Stimulated activated CD8-positive, alpha-beta memory T cell treated with anti-CD3 and anti-CD28 coated beads, Interleukin-2, amount 100 ng/mL, for 1 hour (primary cell): ENCODE data around the gene CDH16.
A peak's percentile ranks its signal among the peaks of the same experiment; 100 is the strongest.
"Not testable (repeated sequence)": the region's sequence is repeated elsewhere in the genome, so short reads cannot be mapped to it uniquely, and the experiment has no call there.

Source experiments
- DNase-seq, 2 donors: peaks; one replicate each; pipeline ENCODE4 v3.0.0-alpha.2; 2020; ENCODE audit warnings: low read depth in 2 of 2

The CDH16 gene

DNA sequence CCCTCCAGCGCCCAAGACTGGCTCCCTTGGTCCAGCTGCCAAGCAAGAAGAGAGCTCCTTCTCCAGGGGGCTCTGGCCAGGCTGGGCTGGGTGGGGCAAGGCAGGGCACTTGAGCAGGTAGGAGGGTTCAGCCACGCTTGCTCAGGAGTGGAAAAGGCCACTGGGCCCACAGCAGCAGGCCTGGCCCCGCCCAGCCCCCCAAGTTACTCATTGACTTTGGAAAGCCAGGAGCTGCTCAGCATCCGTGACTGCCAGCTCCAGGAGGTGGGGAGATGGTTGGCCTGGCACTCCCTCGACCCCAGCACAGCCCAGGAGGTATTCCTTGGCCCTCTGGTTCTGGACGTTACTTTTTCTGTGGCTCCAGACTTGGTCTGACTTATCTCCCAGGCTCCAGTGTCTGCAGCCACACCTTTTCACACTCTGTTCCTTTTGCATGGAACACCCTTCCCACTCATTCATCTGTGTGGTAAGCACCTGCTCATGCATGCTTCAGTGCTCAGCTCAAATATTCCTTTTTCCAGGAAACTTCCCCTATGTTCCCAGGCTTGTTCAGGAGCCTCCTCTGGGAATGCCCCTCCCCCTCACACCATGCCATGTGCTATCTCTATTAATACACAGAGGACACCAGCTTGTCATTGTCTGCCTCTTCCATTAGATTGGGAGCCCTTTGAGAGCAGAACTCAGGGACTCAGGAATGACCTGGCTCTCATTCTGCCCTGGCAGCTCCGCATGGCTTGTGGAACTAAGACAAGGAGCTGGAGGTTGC lies at the start of gene CDH16:
Gene CDH16, minus strand, starts transcription at position 83 of the 766 bp plus-strand sequence. CDS start 820 bp downstream, outside the sequence.
- DNase-seq: no peak

DNA sequence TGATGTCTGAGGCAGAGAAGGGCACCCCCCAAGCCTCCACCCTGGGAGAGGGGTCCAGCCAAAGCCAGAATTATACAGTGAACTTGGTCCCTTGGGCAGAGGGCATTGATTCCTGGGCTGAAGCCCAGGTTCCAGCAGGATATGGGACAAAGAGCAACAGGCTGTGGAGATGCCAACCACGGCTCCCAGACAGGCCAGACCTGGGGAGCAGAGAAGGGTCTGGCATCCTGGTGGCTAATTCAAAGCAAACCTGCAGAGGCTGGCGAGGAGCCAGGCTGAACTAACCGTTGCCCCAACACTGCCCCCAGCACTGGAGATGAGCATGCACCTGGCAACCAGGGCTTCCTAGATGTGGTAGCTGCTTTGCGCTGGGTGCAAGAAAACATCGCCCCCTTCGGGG lies 45.4 kb upstream of the CDH16 start:
- no peak for DNase-seq

DNA sequence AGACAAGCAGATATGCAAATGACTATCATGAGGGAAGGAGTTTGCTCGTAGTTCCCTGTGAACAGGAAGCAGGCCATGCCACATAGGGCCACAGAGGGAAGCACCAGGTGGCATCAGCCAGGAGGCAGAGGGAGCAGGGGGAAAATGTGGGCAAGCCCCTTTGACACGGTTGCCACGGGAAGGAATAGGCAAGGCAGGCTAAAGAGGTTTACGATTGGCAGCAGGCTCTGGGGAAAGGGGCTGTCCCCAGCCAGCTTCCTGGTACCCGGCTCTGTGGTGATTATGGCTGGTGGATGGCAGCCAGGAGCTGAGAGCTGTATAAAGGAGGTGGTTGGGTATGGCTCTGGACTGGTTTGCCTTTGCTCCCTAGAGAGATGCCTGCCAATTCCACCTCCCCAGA lies 43.2 kb upstream of the CDH16 start:
- DNase-seq: no peak

DNA sequence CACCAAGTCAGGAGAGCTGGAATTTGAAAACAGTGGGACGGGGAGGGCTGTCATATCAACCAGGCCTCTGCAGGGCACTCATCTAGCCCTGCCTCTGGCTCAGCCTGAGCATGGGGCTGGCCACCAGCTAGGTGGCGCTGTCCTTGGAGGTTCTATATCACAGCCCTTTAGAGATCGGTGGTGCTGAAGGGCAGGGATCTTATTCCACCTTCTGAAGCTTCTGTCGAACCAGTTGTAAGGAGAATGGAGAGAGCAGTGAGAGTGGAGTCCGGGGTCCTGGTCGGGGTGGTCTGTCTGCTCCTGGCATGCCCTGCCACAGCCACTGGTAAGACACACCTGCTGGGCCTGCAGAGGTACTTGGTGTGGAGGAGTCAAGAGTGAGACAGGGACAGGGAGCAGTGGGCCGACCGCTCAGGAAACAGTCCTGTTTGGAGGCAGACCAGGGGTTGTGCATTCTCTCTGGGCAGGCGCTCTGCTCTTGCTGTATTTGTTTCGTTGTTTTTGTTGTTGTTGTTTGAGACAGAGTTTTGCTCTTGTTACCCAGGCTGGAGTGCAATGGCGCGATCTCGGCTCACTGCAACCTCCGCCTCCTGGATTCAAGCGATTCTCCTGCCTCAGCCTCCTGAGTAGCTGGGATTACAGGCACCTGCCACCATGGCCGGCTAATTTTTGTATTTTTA lies 42.5 kb upstream of the CDH16 start, which contains the start of gene CES3:
Gene CES3, plus strand, starts transcription at position 202 of the 680 bp plus-strand sequence. Its CDS starts 42 bp downstream, at position 244.
- DNase-seq: peak in 1 of 2 donors; percentile 23

DNA sequence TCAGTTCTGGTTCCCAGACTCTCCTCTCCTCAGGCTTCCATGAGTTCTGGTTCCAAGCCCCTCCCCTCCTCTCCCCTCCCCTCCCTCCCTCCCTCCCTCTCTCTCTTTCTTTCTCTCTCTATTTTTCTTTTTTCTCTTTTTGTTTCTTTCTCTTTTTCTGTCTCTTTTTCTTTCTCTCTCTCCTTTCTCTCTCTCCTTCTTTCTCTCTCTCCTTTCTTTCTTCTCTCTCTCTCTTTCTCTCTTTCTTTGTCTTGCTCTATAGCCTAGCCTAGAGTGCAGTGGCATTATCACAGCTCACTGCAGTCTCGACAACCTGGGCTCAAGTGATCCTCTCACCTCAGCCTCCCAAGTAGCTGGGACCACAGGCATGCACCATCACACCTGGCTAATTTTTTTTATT lies 41.6 kb upstream of the CDH16 start:
- DNase-seq: no peak

GRCh38 chr16:66959704-66960161 lies 41.0 kb upstream of the CDH16 start:
- no peak for DNase-seq

DNA sequence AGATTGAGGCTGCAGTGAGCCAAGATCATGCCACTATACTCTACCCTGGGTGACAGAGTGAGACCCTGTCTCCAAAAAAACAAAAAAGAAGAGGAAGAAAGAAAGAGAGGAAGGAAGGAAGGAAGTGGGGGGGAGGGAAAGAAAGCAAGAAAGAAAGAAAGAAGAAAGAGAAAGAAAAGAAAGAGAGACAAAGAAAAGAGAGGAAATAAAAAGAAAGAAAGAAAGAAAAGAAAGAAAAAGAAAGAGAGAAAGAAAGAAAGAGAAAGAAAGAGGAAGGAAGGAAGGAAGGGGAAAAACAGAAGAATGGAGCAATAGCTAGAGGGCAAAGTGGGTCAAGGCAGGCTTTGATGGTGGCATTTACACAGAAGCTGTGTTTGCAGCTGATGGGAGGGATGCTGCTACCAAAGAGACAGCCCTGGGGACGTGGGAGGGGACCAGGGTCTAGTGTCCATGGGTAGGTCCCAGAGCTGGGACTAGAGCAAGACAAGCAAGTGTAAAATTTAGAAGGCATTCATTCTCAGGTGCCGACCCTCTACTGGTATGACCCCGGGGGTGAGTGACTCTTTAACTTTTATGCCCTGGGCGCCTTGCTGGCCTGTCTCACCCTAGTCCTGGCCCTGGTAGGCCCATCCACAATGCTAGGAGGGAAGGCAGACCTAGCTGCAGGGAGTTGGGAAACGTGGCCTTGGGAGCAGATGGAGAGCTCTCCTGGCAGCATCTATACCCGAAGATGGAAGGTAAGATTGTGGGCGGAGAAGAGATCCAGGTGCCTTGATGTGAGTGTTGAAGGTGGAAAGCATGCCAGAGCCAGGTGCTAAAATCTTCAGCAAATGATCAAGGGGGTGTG lies 40.4 kb upstream of the CDH16 start:
- no peak for DNase-seq

- not testable (repeated sequence) for DNase-seq
Measured at GRCh38 chr16:66956154-66956457, 37.4 kb upstream of the CDH16 start.

- not testable (repeated sequence) for DNase-seq
Measured at GRCh38 chr16:66955363-66956153, 36.9 kb upstream of the CDH16 start.

DNA sequence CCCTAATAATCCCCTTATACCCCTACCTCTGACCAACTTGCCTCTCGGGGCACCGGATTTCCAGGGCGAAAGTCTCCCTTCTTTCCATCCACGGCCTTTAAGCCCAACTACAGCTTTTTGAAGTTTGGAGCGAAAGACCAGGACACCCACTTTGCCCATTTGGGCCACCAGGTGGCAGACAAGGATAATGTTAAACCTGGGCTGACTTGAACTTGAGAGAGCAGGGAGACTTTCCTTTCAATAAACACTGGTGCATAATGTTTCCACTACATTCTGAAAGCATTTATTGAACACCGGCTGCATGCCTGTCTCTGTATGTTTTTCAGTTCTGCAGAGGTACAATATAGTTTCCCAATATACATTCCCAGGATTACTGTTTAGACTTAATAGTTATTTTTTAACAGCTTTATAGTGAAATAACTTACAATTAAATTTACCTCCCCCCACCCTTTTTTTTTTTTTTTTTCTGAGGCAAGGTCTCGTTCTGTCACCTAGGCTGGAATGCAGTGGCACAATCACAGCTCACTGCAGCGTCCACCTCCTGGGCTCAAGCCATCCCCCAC lies 35.5 kb upstream of the CDH16 start:
- DNase-seq: peak; percentile 46 to 48

GRCh38 chr16:66953462-66954096 lies 34.9 kb upstream of the CDH16 start:
- DNase-seq: no peak

GRCh38 chr16:66952430-66953110 lies 33.9 kb upstream of the CDH16 start:
- DNase-seq: no peak

DNA sequence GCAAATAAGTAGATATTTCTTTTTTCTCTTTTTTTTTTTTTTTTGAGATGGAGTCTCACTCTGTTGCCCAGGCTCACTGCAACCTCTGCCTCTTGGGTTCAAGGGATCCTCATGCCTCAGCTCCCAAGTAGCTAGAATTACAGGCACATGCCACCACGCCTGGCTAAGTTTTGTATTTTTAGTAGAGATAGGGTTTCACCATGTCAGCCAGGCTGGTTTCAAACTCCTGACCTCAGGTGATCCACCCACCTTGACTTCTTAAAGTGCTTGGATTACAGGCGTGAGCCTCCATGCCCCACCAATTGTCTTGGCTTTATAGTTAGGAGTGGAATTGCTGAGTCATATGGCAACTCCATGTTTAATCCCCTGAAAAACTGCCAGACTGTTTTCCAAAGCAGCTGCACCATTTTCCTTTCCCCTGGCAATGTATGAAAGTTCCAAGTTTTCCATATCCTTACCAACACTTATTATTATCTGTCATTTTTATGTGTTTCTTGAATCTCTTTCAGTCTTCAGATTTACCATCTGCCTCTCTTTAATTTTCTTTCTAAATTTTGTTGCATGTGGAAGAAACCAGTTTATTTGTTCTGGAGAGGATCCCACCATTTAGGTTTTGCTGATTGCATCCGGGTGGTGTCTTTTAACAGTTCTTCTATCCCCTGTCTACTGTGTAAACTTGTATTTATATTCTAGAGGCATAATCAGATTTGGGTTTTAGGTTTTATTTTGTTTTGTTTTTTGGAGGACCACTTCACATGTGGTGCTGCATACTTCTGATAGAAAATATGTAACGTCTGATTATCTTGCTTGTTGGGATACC lies 32.5 kb upstream of the CDH16 start:
- DNase-seq: no peak

DNA sequence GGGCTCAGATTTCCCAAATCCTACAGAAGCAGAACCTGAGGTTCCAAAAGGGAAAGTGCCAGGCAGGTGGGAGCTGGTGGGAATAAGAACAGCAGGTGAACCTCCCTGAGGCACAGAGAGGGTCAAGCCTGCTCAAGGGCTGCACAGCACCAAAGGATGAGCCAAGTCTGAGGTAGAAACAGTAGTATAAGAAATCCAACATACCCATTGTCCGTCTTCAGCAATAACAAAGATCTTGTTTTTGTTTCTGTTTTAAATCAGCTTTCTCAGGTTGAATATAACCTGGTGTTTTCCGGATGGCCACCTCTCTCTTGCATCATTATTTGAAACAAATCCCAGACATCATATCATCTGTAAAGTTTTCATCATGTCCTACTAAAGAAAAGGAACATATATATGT lies 31.8 kb upstream of the CDH16 start:
- DNase-seq: no peak

- no peak for DNase-seq
Measured at GRCh38 chr16:66949472-66949871, 30.8 kb upstream of the CDH16 start.

DNA sequence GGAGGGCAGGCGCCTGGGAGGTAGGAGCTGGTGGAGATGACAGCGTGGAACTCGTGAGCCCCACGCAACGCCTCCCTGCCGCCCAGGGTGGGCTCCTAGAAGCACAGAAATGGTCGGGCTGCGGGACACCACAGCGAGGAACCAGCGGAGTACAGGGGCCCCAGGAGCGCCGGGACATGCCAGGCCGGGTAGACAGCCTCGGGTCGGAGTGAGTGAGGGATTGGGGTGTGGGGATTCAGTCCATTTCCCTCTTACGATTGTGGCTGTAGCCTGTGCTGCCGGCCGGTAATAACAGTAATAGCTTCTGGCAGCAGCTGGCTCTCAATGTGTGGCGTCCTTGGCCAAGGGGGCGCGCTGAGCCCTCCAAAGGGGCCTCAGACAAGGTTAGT lies 30.1 kb upstream of the CDH16 start:
- no peak for DNase-seq

GRCh38 chr16:66948134-66948836 lies 29.6 kb upstream of the CDH16 start:
- no peak for DNase-seq

DNA sequence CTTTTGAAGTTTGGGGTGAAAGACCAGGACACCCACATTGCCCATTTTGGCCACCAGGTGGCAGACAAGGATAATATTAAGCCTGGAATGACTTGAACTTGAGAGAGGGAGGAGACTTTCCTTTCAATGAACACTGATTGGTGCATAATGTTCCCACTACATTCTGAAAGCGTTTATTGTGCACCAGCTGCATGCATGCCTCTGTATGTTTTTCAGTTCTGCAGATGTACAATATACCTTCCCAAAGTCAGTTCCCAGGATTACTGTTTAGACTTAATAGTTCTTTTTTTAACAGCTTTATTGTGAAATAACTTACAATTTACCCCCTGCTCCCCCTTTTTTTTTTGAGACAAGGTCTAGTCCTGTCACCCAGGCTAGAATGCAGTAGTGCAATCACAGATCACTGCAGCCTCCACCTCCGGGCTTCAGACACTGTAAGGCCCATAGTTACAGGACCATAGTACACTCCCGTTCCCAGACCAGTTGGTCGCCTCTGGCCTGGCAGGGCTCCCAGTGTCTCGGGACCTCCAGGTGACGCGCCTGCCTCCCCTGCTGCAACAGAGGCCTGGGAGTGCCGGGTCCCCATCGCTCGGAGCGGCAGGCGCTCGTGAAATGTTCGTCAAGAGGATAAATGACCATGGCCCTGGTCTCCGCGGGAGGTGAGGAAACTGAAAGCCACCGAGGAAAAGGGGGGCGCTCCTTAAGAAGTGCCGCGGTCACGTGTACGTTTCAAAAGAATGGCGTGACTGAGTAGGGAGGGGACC lies 28.8 kb upstream of the CDH16 start:
- peak; percentile 64 to 70 for DNase-seq
